HS-5 (cell line): Measurements from ENCODE around the gene ARHGEF37.
"Not testable (repeated sequence)": the region's sequence is repeated elsewhere in the genome, so short reads cannot be mapped to it uniquely, and the experiment has no call there.

Source experiments
- DNase-seq: peaks from one replicate; pipeline ENCODE4 v3.0.0-alpha.2; 2012; ENCODE audit warnings: low read depth

The ARHGEF37 gene

DNA sequence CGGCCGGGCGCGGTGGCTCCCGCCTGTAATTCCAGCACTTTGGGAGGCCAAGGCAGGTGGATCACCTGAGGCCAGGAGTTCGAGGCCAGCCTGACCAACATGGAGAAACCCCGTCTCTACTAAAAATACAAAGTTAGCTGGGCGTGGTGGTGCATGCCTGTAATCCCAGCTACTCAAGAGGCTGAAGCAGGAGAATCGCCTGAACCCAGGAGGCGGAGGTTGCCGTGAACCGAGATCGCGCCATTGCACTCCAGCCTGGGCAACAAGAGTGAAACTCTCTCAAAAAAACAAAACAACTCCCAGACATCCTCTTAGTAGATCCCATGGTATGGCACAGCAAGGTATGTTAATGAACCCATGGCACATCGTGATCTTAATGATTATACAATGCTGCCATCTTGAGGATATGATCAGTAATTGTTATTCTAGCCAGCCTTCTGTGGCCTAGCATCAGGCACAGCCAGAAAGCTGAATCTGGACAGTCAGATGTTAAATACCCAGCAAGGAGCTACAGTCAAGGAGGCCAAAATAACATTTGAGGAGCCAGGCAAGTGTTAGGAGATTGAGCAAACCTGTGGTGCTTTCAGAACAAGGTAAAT lies 16.7 kb upstream of the ARHGEF37 start:
- peak; percentile 75 for DNase-seq

DNA sequence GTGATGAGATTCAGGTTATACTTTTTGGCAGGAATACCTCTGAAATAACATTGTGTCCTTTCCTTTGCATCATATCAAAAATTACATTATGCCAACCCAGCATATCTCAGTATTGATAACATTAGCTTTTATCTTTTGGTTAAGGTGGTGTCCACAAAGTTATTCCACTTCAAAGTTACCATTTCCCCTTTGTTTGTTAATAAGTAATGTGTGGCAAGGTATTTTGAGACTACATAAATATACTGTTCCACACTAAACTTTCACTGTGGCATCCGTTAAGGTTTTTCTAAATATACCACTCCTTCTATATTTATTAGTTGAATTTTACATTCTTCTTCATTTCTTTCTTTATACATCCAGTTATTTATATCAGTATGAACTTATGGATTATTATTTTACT lies 14.1 kb upstream of the ARHGEF37 start:
- DNase-seq, result no peak

DNA sequence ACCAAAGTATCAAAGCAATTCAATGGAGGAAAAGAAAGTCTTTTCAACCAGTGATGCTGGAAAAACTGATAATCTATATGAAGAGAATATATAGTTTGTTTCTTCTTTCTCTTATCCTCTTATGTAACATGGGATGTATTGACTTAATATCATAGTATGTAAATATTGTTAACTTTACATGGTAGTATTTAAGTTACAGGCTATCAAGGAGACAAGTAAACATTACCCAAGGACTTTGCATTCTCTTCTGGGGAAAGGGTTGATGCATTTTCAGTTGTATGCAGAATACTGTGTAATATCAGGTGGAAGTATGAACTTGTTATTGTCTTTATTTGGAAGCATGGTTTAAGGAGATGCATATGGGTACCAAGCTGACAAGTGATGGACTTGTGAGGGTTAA lies 9.1 kb upstream of the ARHGEF37 start:
- DNase-seq, result no peak

DNA sequence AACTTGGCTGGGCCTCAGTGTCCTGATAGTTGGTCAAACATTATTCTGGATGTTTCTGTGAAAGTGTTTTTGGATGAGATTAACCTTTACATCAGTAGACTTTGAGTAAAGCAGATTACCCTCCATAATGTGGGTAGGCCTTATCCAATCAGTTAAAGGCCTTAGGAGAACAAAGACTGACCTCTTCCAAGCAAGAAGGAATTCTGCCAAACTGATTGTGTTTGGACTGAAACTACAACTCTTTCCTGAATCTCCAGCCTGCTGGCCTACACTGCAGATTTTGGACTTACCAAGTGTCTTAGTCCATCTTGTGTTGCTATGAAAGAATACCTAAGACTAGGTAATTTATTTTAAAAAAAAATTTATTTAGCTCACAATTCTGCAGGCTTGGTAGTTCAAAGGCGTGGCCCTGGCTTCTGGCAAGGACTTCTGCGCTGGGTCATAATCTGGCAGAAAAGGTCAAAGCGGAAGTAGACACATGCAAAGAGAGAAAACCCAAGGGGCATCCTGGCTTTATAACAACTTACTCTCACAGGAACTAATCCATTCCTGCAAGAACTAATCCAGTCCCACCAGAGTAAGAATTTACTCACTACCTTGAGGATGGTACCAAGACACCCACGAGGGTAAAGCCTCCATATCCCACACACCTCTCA lies 8.6 kb upstream of the ARHGEF37 start:
- DNase-seq, result no peak

DNA sequence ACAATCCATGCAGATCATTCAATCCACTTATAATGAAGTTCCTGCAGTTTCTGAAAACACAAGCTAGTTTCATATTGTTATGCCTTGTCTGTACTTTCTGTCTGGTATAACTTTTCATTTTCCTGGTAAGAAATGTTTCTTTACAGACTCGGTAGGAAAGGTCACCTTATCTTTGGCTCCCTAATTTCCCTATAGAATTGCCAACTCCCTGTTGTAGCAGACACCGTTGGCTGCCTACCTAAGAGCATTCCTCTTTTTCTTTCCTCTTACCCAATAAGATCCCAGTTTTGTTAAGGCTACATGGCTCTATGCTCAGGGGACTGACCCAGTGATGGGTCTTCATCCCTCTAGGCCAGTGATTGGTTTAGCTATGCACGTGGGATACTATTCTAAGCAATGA lies 6.2 kb upstream of the ARHGEF37 start:
- DNase-seq, result no peak

DNA sequence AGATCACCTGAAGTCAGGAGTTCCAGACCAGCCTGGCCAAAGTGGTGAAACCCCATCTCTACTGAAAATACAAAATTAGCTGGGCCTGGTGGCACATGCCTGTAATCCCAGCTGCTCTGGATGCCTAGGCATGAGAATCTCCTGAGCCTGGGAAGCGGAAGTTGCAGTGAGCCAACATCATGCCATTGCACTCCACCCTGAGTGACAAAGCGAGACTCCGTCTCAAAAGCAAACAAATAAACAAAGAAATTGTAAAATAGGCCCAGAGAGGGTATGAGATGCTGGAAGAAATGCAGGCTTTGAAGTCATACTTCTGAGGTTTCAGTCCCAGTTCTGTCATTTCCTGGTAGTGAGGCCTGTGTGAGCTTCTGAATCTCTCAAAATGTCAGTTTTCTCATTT lies 5.3 kb upstream of the ARHGEF37 start:
- no peak for DNase-seq

DNA sequence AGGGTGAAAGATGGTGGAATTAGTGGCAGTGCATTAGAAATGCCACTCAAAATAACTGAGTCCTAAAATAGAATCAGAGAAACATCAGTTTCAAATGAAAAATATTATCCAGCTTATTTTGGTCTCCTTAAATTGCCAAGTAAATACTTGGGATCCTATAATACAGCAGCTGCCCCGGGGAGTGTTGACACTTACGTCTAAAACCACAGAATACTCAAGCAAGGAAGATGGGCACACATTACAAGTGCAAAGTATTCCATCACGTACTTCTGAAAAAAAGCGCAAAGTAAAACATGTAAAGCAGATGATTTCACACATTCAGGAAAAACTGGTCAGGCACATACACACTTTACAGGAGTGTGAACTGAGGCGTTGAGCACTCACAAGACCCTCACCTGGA lies 2.4 kb upstream of the ARHGEF37 start:
- DNase-seq, result no peak

DNA sequence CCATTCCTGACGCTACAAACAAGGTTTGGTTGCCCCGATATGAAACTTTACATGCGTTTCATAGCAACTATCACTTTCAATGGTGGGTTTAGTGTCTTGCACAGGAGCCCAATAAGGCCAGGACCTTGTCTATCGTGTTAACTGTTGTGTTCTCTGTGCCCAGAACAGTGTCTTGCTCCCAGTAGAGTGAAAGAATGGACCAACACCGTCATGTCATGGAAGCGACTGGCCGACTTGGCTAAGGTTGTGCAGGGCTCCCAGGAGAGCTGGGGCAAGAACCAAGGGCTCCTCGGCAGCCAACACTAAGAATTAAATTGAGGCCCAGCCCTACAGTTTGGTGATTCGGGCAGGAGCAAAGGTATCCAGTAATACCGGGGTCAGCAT lies 498 bp upstream of the ARHGEF37 start:
- DNase-seq, result no peak

DNA sequence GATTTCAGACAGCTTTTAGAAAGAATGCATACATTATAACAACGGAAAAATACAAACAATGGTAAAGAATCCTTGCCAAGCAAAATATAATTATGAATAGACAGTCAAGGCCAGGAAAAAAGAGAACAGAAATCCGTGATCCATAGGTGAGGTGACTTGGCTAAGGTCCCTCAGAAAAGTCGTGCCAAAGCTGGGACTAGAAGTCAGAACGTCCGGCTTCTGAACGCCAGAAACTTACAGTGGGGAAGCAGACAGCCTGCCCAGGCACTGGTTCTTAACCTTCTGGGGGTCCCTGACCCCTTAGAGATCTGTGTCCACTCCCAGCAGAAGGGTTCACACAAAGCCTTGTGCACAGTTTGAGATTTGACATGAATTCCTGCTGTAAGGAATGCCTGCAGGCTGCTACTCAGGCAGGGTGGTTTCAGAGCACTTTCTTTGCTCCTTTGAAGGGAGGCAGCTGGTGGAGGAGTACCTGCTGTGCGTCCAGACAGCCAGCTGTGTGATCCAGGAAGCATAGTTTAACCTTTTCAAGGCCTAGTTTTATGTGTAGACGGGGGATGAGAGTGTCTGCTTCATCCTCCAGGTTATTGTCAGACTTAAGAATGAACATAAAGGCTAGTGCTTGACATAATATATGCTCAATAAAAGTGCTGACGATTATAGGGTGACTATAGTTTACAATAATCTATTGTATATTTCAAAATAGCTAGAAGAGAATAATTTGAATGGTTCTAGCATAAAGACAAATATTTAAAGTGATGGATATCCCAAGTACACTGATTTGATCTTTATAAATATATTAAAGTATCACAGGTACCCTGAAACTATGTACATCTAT lies 852 bp downstream of the ARHGEF37 start:
- DNase-seq, result no peak

DNA sequence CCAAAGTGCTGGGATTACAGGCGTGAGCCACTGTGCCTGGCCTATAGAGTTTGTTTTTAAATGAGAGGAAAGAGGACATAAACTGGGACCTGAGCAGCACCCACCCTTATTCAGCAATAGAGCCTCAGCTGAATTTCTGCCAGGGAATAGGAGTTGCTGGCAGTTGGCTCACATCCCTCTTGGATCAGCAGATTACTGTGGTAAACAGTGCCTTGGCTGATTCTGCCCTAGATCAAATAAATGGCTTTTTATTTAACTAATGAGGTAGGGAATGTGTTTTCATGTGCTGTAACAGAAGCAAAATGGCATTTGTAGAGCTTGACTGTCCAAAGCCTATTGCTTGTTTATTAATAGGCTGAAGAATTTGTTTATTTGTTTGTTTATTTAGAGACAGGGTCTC lies 2.1 kb downstream of the ARHGEF37 start:
- DNase-seq, result no peak

DNA sequence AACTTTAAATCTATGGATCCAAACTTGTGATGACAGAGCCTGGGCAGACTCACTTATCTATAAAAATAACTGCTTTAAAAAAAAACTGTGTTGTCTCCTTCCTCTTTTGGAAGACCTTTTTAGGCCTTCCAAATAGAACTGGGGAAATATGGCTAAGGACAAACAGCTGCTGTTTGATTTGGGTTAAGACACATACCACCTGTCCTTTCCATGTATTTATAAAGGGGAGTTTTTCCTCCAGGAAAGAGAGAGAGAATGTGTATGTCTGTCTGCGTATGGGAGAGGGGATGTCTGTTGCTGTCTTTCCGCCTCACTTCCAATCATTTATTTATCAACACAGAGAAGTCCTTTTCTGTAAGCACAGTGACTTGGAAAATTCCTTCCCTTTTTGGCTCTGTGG lies 2.8 kb downstream of the ARHGEF37 start:
- no peak for DNase-seq

DNA sequence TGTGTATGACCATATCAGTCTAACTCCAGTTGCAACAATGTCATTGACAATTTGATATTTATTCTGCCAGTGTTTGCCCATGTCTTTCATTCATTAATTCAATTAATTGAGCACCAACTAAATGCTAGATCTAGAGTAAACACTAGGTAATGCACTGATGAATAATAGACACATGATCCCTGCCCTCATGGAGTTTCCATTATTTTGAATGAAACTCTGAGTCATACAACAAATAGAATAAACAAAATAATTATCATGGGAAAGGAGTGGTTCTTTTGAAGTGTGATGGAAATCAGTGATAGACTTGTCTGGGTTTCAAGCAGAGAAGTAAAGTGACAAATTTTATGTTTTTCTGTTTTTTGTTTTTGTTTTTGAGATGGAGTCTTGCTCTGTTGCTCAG lies 4.6 kb downstream of the ARHGEF37 start:
- DNase-seq, result no peak

DNA sequence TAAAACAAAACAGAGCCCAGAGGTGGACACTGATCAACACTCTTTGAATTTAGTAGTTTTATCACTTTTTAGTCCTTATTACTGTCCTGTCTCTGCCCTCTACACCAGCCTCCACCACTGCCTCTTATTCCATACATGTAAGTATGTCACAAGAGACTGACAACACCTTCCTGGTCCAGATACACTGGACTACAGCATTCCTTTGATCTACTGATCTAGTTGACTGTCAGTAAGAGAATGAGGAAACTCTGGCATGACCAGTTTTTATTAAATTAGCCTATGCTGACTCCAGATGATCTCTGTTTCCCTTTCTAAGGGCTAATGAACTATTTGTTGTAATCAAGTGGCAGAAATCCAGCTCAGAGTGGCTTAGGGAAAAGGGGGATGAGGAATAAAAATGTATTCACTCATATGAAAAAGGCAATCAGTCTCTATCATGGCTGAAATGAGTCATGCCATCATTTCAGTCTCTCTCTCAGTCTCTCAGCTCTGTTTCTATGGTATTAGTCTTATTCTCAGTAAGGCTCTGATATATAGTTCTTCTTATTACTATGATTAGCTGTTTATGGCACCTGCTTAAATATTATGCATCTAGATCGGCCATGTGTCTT lies 5.5 kb downstream of the ARHGEF37 start:
- no peak for DNase-seq

DNA sequence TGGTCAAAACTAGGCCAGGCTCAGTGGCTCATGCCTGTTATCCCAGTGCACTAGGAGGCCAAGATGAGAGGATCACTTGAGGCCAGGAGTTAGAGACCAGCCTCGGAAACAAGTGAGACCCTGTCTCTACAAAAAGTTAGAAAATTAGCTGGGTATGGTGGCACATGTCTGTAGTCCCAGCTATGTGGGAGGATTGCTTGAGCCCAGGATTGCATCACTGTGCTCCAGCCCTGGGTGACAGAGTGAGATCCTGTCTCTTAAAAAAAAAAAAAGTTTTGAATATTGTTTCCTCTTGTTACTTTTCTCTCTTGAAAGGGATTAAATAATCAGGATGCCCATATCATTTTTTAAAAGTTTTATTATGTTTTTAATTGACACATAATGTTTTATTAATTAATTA lies 7.6 kb downstream of the ARHGEF37 start:
- no peak for DNase-seq

DNA sequence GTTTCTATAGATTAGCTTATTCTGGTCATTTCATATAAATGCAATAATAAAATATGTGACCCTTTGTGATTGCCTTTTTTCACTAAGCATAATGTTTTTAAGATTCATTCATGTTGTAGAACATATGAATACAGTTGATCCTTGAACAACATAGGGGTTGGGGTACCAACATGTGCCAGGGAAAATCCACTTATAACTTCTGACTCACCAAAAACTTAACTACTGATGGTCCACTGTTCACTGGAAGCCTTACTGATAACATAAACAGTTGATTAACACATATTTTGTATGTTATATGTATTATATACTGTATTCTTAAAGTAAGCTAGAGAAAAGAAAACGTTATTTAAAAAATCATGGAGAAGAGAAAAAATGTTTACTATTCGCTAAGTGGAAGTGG lies 12.1 kb downstream of the ARHGEF37 start:
- no peak for DNase-seq

DNA sequence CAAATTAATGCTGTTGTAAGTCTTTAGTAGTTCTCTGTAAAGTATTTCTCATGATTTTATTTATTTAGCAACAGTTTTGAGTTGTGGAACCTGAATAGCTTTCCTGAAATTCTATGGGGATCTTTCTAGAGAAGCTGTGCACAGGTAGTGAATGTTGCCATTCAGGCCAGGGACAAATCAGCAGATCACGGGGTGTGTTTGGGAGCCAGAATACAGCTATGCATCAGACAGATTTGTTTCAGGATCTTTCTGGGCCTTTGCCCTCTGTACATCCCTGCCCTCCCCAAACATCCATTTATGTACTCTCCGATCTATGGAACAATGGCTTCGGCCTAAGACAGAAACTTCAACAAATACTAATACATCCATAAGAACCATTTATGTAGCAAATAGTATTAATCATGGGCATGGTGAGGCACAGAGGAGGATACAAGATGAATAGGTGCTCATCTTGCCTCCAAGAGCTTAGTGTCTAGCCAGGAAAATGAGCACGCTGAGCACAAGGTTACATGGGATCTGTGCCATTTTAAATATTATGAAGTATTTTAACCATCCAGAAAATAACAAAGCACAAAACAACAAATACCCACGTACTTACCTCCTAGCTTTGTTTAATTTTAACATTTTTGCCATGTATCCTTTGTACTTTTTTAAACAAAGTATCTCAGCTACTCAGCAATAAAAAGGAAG lies 13.1 kb downstream of the ARHGEF37 start:
- no peak for DNase-seq

DNA sequence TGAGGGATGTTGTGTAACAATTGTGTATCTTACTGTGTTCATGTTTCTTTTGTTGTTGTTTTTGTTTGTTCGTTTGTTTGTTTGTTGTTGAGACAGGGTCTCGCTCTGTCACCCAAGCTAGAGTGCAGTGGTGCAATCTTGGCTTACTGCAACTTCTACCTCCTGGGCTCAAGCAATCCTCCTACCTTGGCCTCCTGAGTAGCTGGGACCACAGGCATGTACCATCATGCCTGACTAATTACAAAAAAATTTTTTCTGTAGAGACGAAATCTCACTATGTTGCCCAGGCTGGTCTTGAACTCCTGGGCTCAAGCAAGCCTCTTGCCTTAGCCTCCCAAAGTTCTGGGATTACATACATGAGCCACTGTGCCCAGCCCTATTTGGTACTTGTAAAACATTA lies 13.8 kb downstream of the ARHGEF37 start:
- not testable (repeated sequence) for DNase-seq

DNA sequence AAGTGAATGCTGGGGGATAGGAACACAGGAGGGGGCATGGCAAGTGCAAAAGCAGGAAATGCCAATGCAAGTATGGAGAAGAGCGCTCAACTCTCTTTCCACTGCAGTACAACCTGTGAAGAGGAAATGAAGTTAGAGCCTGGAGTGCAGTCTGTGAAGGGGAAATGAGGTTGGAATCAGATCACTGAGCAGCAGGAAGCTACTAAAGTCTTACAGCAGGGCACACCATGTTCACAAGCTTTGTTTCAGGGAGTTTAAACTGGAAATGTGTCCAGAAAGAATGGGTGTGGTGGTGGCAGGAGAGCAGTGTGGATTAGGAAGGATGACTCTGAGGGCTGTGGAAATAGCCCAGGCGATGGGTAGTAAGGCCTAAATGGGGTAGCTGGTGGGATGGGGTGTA lies 15.4 kb downstream of the ARHGEF37 start:
- no peak for DNase-seq

DNA sequence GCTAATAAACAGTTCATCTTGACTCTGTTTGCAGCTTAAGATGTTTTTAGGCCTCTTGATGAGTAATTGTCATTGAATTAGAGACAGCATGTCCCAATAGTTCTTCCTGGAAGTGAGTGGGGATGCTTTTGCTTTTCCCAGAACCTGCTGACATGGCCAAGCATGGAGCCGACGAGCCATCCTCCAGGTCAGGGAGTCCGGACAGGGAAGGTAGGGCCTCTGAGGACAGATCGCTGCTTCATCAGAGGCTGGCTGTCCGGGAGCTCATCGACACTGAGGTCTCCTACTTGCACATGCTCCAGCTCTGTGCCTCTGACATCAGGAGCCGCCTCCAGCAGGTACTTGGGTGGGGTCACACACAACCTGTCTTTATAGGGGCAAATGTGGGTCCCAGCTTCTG lies 16.3 kb downstream of the ARHGEF37 start:
- no peak for DNase-seq

DNA sequence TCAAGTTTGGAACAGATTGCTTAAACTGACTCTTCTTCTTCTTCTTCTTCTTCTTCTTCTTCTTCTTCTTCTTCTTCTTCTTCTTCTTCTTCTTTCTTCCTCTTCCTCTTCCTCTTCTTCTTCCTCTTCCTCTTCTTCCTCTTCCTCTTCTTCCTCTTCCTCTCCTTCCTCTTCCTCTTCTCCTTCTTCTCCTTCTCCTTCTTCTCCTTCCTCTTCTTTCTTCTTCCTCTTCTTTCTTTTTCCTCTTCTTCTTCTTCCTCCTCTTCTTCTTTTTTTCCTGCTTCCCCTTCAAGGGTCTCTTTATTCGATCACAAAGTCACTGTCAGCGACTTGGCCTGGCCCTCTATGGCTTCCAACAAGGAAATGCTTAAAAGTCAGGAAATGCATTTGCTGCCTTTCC lies 16.9 kb downstream of the ARHGEF37 start:
- not testable (repeated sequence) for DNase-seq

DNA sequence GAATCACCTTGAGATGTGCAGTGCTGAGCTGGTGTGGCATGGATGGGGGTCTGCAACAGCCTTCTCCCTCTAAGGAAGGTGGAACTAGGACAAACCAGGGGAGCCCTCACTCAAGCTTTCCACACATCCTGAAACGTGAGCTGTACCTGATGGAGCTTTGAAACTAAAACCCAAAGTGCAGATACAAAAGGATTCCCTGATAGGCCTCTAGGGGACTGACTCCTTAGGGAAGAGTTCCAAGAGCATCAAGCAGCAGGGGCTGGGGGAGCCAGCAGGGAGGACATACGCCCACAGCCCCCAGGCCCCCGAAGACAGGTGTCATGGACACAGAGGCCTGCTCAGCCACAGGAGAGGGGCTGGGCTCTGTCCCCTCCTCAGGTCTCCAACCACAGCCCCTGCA lies 17.7 kb downstream of the ARHGEF37 start:
- no peak for DNase-seq

DNA sequence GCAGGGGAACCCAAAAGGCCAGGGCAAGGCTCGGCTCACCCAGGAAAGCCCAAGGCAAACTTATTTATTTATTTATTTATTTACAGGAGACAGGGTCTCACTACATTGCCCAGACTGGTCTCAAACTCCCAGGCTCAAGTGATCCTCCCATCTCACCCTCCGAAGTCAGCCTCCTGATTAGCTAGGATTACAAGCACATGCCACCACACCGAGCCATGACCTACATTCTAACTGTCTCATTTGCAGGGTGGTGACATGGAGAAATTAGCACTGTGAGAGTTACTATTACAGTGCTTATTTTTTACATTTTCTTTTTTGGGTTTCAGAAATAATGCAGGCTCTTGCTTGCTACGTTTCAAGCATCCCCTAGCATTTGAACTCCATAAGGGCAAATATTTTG lies 18.1 kb downstream of the ARHGEF37 start:
- no peak for DNase-seq
